ENCODE results near the gene GLCE. TPM values are rescaled to one million over a fixed set of nuclear protein-coding genes. Genes with fewer than 3 reads are reported as not detected.
"Not testable (repeated sequence)": the region's sequence is repeated elsewhere in the genome, so short reads cannot be mapped to it uniquely, and the experiment has no call there.

The GLCE gene
- total RNA-seq, 1 donor: 14.8 TPM

GRCh38 chr15:69149803-69150202 is 10.6 kb upstream of the GLCE start:
- no peak for TF ChIP-seq CTCF (IDR thresholded peaks at IDR 0.05; ENCODE audit: extremely low read depth, low read depth, low read length)

GRCh38 chr15:69150336-69150735 is 10.1 kb upstream of the GLCE start:
- Histone ChIP-seq H3K9me3 (ENCODE audit: low read depth, low read length) (no peaks in the 10 kb centered on the region), H3K27me3 (ENCODE audit: insufficient read depth, low read length) (peaks cover 41% of the 10 kb centered on the region), H3K36me3 (ENCODE audit: insufficient read depth, low read length) (no peaks in the 10 kb centered on the region)

More at GRCh38 chr15:69149803-69150202, 10.6 kb upstream of the GLCE start:
- no peaks in the 10 kb centered on the region for H4K20me1 ChIP-seq (ENCODE audit: insufficient read depth, low read length)
- H3K36me3 ChIP-seq (ENCODE audit: insufficient read depth, low read length): no peaks in the 10 kb centered on the region
- DNase-seq (ENCODE audit: insufficient read length, low spot score, missing footprints): no peak
- no peaks in the 10 kb centered on the region for H3K9me3 ChIP-seq (ENCODE audit: low read depth, low read length)
- H3K27me3 ChIP-seq (ENCODE audit: insufficient read depth, low read length): peaks cover 46% of the 10 kb centered on the region
- H3K79me2 ChIP-seq (ENCODE audit: insufficient read depth, low read length): no peaks in the 10 kb centered on the region
- H2AFZ ChIP-seq (ENCODE audit: low read length): no peak overlapping the region
- no peak overlapping the region for H3K4me2 ChIP-seq (ENCODE audit: insufficient read depth, low read length)
- no peak overlapping the region for H3K4me3 ChIP-seq (ENCODE audit: insufficient read depth, low read length)
- H3K4me1 ChIP-seq (ENCODE audit: insufficient read depth, low read length): peaks cover 9% of the 10 kb centered on the region
- H3K27ac ChIP-seq (ENCODE audit: low read depth, low read length): no peak overlapping the region

GRCh38 chr15:69150841-69151240 is 9.6 kb upstream of the GLCE start:
- no peak overlapping the region for H3K4me2 ChIP-seq (ENCODE audit: insufficient read depth, low read length)
- H3K27ac ChIP-seq (ENCODE audit: low read depth, low read length): no peak overlapping the region
- no peaks in the 10 kb centered on the region for H3K36me3 ChIP-seq (ENCODE audit: insufficient read depth, low read length)
- no peak for DNase-seq (ENCODE audit: insufficient read length, low spot score, missing footprints)
- no peak overlapping the region for H2AFZ ChIP-seq (ENCODE audit: low read length)
- H4K20me1 ChIP-seq (ENCODE audit: insufficient read depth, low read length): no peaks in the 10 kb centered on the region
- H3K9me3 ChIP-seq (ENCODE audit: low read depth, low read length): no peaks in the 10 kb centered on the region
- peaks cover 37% of the 10 kb centered on the region for H3K27me3 ChIP-seq (ENCODE audit: insufficient read depth, low read length)
- no peak for TF ChIP-seq CTCF (IDR thresholded peaks at IDR 0.05; ENCODE audit: extremely low read depth, low read depth, low read length)
- no peaks in the 10 kb centered on the region for H3K79me2 ChIP-seq (ENCODE audit: insufficient read depth, low read length)
- no peak overlapping the region for H3K4me3 ChIP-seq (ENCODE audit: insufficient read depth, low read length)
- H3K4me1 ChIP-seq (ENCODE audit: insufficient read depth, low read length): peaks cover 13% of the 10 kb centered on the region

More at GRCh38 chr15:69150336-69150735, 10.1 kb upstream of the GLCE start:
- Histone ChIP-seq H4K20me1 (ENCODE audit: insufficient read depth, low read length) (no peaks in the 10 kb centered on the region), H3K4me2 (ENCODE audit: insufficient read depth, low read length) (no peak overlapping the region), H3K4me1 (ENCODE audit: insufficient read depth, low read length) (peaks cover 13% of the 10 kb centered on the region), H3K27ac (ENCODE audit: low read depth, low read length) (no peak overlapping the region), H2AFZ (ENCODE audit: low read length) (no peak overlapping the region), H3K79me2 (ENCODE audit: insufficient read depth, low read length) (no peaks in the 10 kb centered on the region), H3K4me3 (ENCODE audit: insufficient read depth, low read length) (no peak overlapping the region)
- no peak for TF ChIP-seq CTCF (IDR thresholded peaks at IDR 0.05; ENCODE audit: extremely low read depth, low read depth, low read length)
- no peak for DNase-seq (ENCODE audit: insufficient read length, low spot score, missing footprints)

GRCh38 chr15:69153046-69153445 is 7.4 kb upstream of the GLCE start:
- no peaks in the 10 kb centered on the region for H4K20me1 ChIP-seq (ENCODE audit: insufficient read depth, low read length)
- TF ChIP-seq CTCF (IDR thresholded peaks at IDR 0.05; ENCODE audit: extremely low read depth, low read depth, low read length): no peak
- no peaks in the 10 kb centered on the region for H3K36me3 ChIP-seq (ENCODE audit: insufficient read depth, low read length)
- no peaks in the 10 kb centered on the region for H3K79me2 ChIP-seq (ENCODE audit: insufficient read depth, low read length)
- H3K27ac ChIP-seq (ENCODE audit: low read depth, low read length): no peak overlapping the region
- H3K4me3 ChIP-seq (ENCODE audit: insufficient read depth, low read length): no peak overlapping the region
- peaks cover 13% of the 10 kb centered on the region for H3K4me1 ChIP-seq (ENCODE audit: insufficient read depth, low read length)
- no peak overlapping the region for H3K4me2 ChIP-seq (ENCODE audit: insufficient read depth, low read length)
- DNase-seq (ENCODE audit: insufficient read length, low spot score, missing footprints): no peak
- H2AFZ ChIP-seq (ENCODE audit: low read length): no peak overlapping the region
- H3K27me3 ChIP-seq (ENCODE audit: insufficient read depth, low read length): peaks cover 24% of the 10 kb centered on the region
- no peaks in the 10 kb centered on the region for H3K9me3 ChIP-seq (ENCODE audit: low read depth, low read length)

GRCh38 chr15:69153587-69153986 is 6.8 kb upstream of the GLCE start:
- not testable (repeated sequence) for H3K27ac ChIP-seq (ENCODE audit: low read depth, low read length); H3K79me2 ChIP-seq (ENCODE audit: insufficient read depth, low read length); H3K36me3 ChIP-seq (ENCODE audit: insufficient read depth, low read length); H2AFZ ChIP-seq (ENCODE audit: low read length); DNase-seq (ENCODE audit: insufficient read length, low spot score, missing footprints); H4K20me1 ChIP-seq (ENCODE audit: insufficient read depth, low read length); H3K4me3 ChIP-seq (ENCODE audit: insufficient read depth, low read length); H3K4me2 ChIP-seq (ENCODE audit: insufficient read depth, low read length); H3K9me3 ChIP-seq (ENCODE audit: low read depth, low read length)
- Histone ChIP-seq H3K4me1 (ENCODE audit: insufficient read depth, low read length) (peaks cover 13% of the 10 kb centered on the region), H3K27me3 (ENCODE audit: insufficient read depth, low read length) (peaks cover 20% of the 10 kb centered on the region)
